HepG2 (cell line): ENCODE results near the gene FGD3.

Experiments
- BRD4 ChIP-seq: sonication (generic); formaldehyde crosslinking; IDR thresholded peaks from 2 replicates; pipeline ENCODE4 v1.4.0; 2020; ENCODE audit warnings: missing genetic modification reagents
- KDM1A ChIP-seq: IDR thresholded peaks from 2 replicates; pipeline ENCODE4 v1.6.1; 2016; ENCODE audit warnings: missing compliant biosample characterization
- PAX8 ChIP-seq: sonication (generic); formaldehyde crosslinking; IDR thresholded peaks from 2 replicates; pipeline ENCODE4 v1.8.0; 2022; ENCODE audit warnings: mild to moderate bottlenecking, missing genetic modification reagents, borderline replicate concordance
- SP2 ChIP-seq: sonication (generic); formaldehyde crosslinking; IDR thresholded peaks from 2 replicates; pipeline ENCODE4 v1.5.1; 2020; ENCODE audit warnings: mild to moderate bottlenecking, missing genetic modification reagents
- TFDP2 ChIP-seq: sonication (generic); formaldehyde crosslinking; IDR thresholded peaks from 2 replicates; pipeline ENCODE4 v1.4.0; 2020; ENCODE audit warnings: missing genetic modification reagents

GRCh38 chr9:93054758-93055704 lies 107.7 kb downstream of the FGD3 start:
- TF ChIP-seq KDM1A (no peak), TFDP2 (no peak), PAX8 (CRISPR knock-in tag) (no peak), SP2 (no peak), BRD4 (no peak)
